HG02571 (cell line): ENCODE results near the gene SELENOO.
"Not testable (repeated sequence)": the region's sequence is repeated elsewhere in the genome, so short reads cannot be mapped to it uniquely, and the experiment has no call there.

Experiments used
- ATAC-seq: cut with Tn5 transposase; IDR thresholded peaks from one replicate; pipeline ENCODE4 v1.9.1; 2021; ENCODE audit warnings: mild to moderate bottlenecking, moderate library complexity; ENCODE audit not compliant: unreplicated experiment

Gene SELENOO

GRCh38 chr22:50200461-50201190 is at the start of gene SELENOO:
Gene SELENOO, plus strand, starts transcription at chr22:50201011. Its CDS starts 26 bp downstream, at chr22:50201037.
- peak; percentile 63 for ATAC-seq

GRCh38 chr22:50151571-50152537 is 49.0 kb upstream of the SELENOO start:
- ATAC-seq: no peak

GRCh38 chr22:50153056-50153755 is 47.6 kb upstream of the SELENOO start:
- ATAC-seq: no peak

GRCh38 chr22:50153756-50154140 is 47.1 kb upstream of the SELENOO start:
- no peak for ATAC-seq

- no peak for ATAC-seq
These were observed 43.0 kb upstream of the SELENOO start for GRCh38 chr22:50157709-50158375.

- no peak for ATAC-seq
These were observed 39.9 kb upstream of the SELENOO start for GRCh38 chr22:50160947-50161346.

- ATAC-seq: no peak
These were observed 39.1 kb upstream of the SELENOO start for GRCh38 chr22:50161508-50162390.

GRCh38 chr22:50162391-50162956 is 38.3 kb upstream of the SELENOO start:
- ATAC-seq: no peak

GRCh38 chr22:50165436-50166123 is 35.2 kb upstream of the SELENOO start:
- no peak for ATAC-seq

- no peak for ATAC-seq
These were observed 32.9 kb upstream of the SELENOO start for GRCh38 chr22:50167689-50168489.

- ATAC-seq: not testable (repeated sequence)
These were observed 32.2 kb upstream of the SELENOO start for GRCh38 chr22:50168490-50169180.

GRCh38 chr22:50169181-50169759 is 31.5 kb upstream of the SELENOO start:
- ATAC-seq: no peak

GRCh38 chr22:50169774-50170341 is 31.0 kb upstream of the SELENOO start:
- no peak for ATAC-seq

GRCh38 chr22:50170453-50171318 is 30.1 kb upstream of the SELENOO start, which contains the start of gene PANX2:
Gene PANX2, plus strand, starts transcription at chr22:50170731. Its CDS starts 0 bp downstream, at chr22:50170731.
- ATAC-seq: no peak

GRCh38 chr22:50171319-50171964 is 29.4 kb upstream of the SELENOO start:
- no peak for ATAC-seq
